HG02763 (cell line): ENCODE measurements around the gene EPB41L4B.
"Not testable (repeated sequence)": the region's sequence is repeated elsewhere in the genome, so short reads cannot be mapped to it uniquely, and the experiment has no call there.

Experiments used
- ATAC-seq: cut with Tn5 transposase; IDR thresholded peaks from one replicate; pipeline ENCODE4 v1.9.1; 2021; ENCODE audit warnings: mild to moderate bottlenecking, moderate library complexity; ENCODE audit not compliant: unreplicated experiment

Gene EPB41L4B

GRCh38 chr9:109301012-109301411 lies 19.8 kb downstream of the EPB41L4B start:
- no peak for ATAC-seq

GRCh38 chr9:109299891-109300290 lies 21.0 kb downstream of the EPB41L4B start:
- no peak for ATAC-seq

GRCh38 chr9:109297899-109298298 lies 23.0 kb downstream of the EPB41L4B start:
- no peak for ATAC-seq

GRCh38 chr9:109295221-109296130 lies 25.4 kb downstream of the EPB41L4B start:
- no peak for ATAC-seq

- ATAC-seq, result no peak
Measured at GRCh38 chr9:109290385-109290784, 30.5 kb downstream of the EPB41L4B start.

- ATAC-seq, result no peak
Measured at GRCh38 chr9:109289931-109290330, 30.9 kb downstream of the EPB41L4B start.

- no peak for ATAC-seq
Measured at GRCh38 chr9:109289186-109289585, 31.7 kb downstream of the EPB41L4B start.

GRCh38 chr9:109286981-109287380 lies 33.9 kb downstream of the EPB41L4B start:
- ATAC-seq, result no peak

- no peak for ATAC-seq
Measured at GRCh38 chr9:109286571-109286977, 34.3 kb downstream of the EPB41L4B start.

GRCh38 chr9:109283672-109284071 lies 37.2 kb downstream of the EPB41L4B start:
- not testable (repeated sequence) for ATAC-seq

- no peak for ATAC-seq
Measured at GRCh38 chr9:109283012-109283411, 37.8 kb downstream of the EPB41L4B start.

GRCh38 chr9:109282302-109282701 lies 38.6 kb downstream of the EPB41L4B start:
- no peak for ATAC-seq

GRCh38 chr9:109281518-109281917 lies 39.3 kb downstream of the EPB41L4B start:
- no peak for ATAC-seq

- no peak for ATAC-seq
Measured at GRCh38 chr9:109278848-109279247, 42.0 kb downstream of the EPB41L4B start.

- ATAC-seq, result no peak
Measured at GRCh38 chr9:109278216-109278615, 42.6 kb downstream of the EPB41L4B start.

- ATAC-seq, result no peak
Measured at GRCh38 chr9:109277451-109277850, 43.4 kb downstream of the EPB41L4B start.

- no peak for ATAC-seq
Measured at GRCh38 chr9:109276469-109277440, 44.1 kb downstream of the EPB41L4B start.

- ATAC-seq, result no peak
Measured at GRCh38 chr9:109274884-109275730, 45.8 kb downstream of the EPB41L4B start.

GRCh38 chr9:109273869-109274268 lies 47.0 kb downstream of the EPB41L4B start:
- no peak for ATAC-seq

- ATAC-seq, result no peak
Measured at GRCh38 chr9:109272745-109273144, 48.1 kb downstream of the EPB41L4B start.

- no peak for ATAC-seq
Measured at GRCh38 chr9:109272045-109272444, 48.8 kb downstream of the EPB41L4B start.
